ENCODE results near the gene RGS21.

Gene RGS21

DNA sequence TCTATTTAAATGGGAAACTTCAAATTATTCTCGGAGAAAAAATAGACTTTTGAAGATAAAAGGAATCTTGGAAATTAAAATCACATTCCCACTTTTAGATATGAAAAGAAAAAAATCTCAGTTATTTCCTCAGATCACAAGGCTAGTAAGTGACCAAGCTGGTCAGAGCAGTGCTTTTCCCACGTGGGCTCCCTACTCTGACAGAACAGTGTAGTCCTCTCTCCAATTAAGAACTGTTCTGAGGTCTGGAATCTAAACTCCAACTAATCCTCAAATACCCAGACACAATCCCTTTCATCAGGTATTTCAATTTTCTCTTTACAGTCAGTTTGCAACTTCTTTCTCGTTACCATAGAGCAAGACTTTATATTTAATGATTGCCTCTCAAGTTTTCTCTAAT, 50.6 kb downstream of the RGS21 start:
- TF ChIP-seq GABPA (IDR thresholded peaks at IDR 0.05; ENCODE audit: low read depth) (no peak), SPI1 (IDR thresholded peaks at IDR 0.05; ENCODE audit: borderline replicate concordance, low read depth) (no peak), POLR2AphosphoS5 (IDR thresholded peaks at IDR 0.05; ENCODE audit: low read depth) (no peak)
- TF ChIP-seq, protein P1, sequence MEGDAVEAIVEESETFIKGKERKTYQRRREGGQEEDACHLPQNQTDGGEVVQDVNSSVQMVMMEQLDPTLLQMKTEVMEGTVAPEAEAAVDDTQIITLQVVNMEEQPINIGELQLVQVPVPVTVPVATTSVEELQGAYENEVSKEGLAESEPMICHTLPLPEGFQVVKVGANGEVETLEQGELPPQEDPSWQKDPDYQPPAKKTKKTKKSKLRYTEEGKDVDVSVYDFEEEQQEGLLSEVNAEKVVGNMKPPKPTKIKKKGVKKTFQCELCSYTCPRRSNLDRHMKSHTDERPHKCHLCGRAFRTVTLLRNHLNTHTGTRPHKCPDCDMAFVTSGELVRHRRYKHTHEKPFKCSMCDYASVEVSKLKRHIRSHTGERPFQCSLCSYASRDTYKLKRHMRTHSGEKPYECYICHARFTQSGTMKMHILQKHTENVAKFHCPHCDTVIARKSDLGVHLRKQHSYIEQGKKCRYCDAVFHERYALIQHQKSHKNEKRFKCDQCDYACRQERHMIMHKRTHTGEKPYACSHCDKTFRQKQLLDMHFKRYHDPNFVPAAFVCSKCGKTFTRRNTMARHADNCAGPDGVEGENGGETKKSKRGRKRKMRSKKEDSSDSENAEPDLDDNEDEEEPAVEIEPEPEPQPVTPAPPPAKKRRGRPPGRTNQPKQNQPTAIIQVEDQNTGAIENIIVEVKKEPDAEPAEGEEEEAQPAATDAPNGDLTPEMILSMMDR (IDR thresholded peaks at IDR 0.05; ENCODE audit: insufficient read depth, low read length): no peak
- TF ChIP-seq, protein P2, sequence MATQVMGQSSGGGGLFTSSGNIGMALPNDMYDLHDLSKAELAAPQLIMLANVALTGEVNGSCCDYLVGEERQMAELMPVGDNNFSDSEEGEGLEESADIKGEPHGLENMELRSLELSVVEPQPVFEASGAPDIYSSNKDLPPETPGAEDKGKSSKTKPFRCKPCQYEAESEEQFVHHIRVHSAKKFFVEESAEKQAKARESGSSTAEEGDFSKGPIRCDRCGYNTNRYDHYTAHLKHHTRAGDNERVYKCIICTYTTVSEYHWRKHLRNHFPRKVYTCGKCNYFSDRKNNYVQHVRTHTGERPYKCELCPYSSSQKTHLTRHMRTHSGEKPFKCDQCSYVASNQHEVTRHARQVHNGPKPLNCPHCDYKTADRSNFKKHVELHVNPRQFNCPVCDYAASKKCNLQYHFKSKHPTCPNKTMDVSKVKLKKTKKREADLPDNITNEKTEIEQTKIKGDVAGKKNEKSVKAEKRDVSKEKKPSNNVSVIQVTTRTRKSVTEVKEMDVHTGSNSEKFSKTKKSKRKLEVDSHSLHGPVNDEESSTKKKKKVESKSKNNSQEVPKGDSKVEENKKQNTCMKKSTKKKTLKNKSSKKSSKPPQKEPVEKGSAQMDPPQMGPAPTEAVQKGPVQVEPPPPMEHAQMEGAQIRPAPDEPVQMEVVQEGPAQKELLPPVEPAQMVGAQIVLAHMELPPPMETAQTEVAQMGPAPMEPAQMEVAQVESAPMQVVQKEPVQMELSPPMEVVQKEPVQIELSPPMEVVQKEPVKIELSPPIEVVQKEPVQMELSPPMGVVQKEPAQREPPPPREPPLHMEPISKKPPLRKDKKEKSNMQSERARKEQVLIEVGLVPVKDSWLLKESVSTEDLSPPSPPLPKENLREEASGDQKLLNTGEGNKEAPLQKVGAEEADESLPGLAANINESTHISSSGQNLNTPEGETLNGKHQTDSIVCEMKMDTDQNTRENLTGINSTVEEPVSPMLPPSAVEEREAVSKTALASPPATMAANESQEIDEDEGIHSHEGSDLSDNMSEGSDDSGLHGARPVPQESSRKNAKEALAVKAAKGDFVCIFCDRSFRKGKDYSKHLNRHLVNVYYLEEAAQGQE (IDR thresholded peaks at IDR 0.05; ENCODE audit: insufficient replicate concordance, low read depth): no peak

DNA sequence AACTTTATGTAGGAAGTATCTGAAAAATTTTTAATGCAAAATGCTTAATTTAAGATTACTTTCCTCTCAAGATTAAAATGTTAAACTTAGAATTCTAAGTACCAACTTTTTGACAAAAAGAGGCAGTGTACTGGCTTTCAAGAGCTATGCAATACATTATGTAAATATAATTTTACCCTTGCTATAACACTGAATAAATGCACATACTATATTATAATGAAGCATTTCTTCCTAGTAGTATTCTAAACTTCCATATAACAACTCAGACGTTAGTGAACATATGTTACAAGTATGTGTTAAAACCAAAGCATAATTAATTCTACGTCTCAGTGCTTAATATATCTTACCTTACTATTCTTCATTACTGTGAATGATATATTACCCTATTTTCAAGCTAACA, 58.5 kb downstream of the RGS21 start:
- DNase-seq (ENCODE audit: low read depth in 1 of 2, low spot score in 1 of 2): no peak
- Histone ChIP-seq H3K27me3 (ENCODE audit: insufficient read depth, poor library complexity, severe bottlenecking) (no peaks in the 10 kb centered on the region), H3K4me3 (replicated peaks; ENCODE audit: insufficient read depth, low read length) (no peak overlapping the region), H3K27ac (replicated peaks) (no peak overlapping the region)
- TF ChIP-seq GABPA (IDR thresholded peaks at IDR 0.05; ENCODE audit: low read depth): no peak
- TF ChIP-seq, protein P1 (IDR thresholded peaks at IDR 0.05; ENCODE audit: insufficient read depth, low read length): no peak
- TF ChIP-seq SPI1 (IDR thresholded peaks at IDR 0.05; ENCODE audit: borderline replicate concordance, low read depth): no peak
- TF ChIP-seq, protein P2 (IDR thresholded peaks at IDR 0.05; ENCODE audit: insufficient replicate concordance, low read depth): no peak
- no peak for TF ChIP-seq POLR2AphosphoS5 (IDR thresholded peaks at IDR 0.05; ENCODE audit: low read depth)

More for the DNA sequence above, 50.6 kb downstream of the RGS21 start:
- H3K4me3 ChIP-seq (replicated peaks; ENCODE audit: insufficient read depth, low read length): no peak overlapping the region
- no peak for DNase-seq (ENCODE audit: low read depth in 1 of 2, low spot score in 1 of 2)
- no peak overlapping the region for H3K27ac ChIP-seq (replicated peaks)
- H3K27me3 ChIP-seq (ENCODE audit: insufficient read depth, poor library complexity, severe bottlenecking): no peaks in the 10 kb centered on the region

DNA sequence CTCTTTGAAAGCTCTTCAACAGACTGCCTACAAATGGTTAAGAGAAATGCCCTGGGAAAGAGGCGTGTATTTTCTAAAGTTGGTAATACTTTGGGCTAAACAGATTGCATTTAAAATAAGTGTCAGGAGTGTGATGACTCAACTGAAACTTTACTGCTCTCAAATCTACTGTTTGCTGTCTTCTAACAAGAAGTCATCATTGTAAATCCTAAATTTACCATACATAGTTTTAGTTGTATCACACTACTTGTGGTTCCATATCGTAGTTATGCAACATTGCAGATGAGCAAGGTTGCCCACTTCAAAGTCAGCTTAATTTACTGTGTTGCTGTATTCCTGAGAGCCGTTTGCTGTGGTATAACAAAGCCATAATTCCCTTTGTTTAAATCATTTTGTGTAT, 59.6 kb downstream of the RGS21 start:
- Histone ChIP-seq H3K27me3 (ENCODE audit: insufficient read depth, poor library complexity, severe bottlenecking) (no peaks in the 10 kb centered on the region), H3K27ac (replicated peaks) (no peak overlapping the region), H3K4me3 (replicated peaks; ENCODE audit: insufficient read depth, low read length) (no peak overlapping the region)
- no peak for DNase-seq (ENCODE audit: low read depth in 1 of 2, low spot score in 1 of 2)
- TF ChIP-seq, protein P2 (IDR thresholded peaks at IDR 0.05; ENCODE audit: insufficient replicate concordance, low read depth): no peak
- no peak for TF ChIP-seq GABPA (IDR thresholded peaks at IDR 0.05; ENCODE audit: low read depth)
- TF ChIP-seq, protein P1 (IDR thresholded peaks at IDR 0.05; ENCODE audit: insufficient read depth, low read length): no peak
- no peak for TF ChIP-seq POLR2AphosphoS5 (IDR thresholded peaks at IDR 0.05; ENCODE audit: low read depth)

Data from HL-60 (cell line).